WI38 (cell line): ENCODE measurements around the gene MTHFD2.
"Not testable (repeated sequence)": the region's sequence is repeated elsewhere in the genome, so short reads cannot be mapped to it uniquely, and the experiment has no call there.

Experiments used
- H3K4me3 ChIP-seq: 2 replicates; pipeline ENCODE4 v1.5.1; 2011; ENCODE audit warnings: low read depth, mild to moderate bottlenecking, control low read depth, low read length
- TF ChIP-seq, protein P1 (sequence below): IDR thresholded peaks from 2 replicates; pipeline ENCODE4 v1.5.1; 2012; ENCODE audit warnings: low read depth, mild to moderate bottlenecking, control low read depth, low read length

The MTHFD2 gene

DNA sequence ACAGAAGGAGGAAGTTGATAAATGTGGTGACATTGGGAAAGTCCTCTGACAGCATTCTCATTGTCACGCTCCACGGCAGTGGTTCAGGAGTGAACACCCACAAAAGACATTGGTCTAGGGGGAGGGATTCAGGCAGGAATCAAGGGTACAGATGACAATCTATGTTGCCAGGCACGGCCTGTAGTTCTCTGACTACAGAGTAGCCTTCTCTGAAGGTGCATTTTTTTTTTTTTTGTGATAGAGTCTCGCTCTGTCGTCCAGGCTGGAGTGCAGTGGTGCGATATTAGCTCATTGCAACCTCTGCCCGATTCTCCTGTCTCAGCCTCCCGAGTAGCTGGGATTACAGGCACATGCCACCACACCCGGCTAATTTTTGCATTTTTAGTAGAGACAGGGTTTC lies 12.4 kb upstream of the MTHFD2 start:
- TF ChIP-seq, protein P1, sequence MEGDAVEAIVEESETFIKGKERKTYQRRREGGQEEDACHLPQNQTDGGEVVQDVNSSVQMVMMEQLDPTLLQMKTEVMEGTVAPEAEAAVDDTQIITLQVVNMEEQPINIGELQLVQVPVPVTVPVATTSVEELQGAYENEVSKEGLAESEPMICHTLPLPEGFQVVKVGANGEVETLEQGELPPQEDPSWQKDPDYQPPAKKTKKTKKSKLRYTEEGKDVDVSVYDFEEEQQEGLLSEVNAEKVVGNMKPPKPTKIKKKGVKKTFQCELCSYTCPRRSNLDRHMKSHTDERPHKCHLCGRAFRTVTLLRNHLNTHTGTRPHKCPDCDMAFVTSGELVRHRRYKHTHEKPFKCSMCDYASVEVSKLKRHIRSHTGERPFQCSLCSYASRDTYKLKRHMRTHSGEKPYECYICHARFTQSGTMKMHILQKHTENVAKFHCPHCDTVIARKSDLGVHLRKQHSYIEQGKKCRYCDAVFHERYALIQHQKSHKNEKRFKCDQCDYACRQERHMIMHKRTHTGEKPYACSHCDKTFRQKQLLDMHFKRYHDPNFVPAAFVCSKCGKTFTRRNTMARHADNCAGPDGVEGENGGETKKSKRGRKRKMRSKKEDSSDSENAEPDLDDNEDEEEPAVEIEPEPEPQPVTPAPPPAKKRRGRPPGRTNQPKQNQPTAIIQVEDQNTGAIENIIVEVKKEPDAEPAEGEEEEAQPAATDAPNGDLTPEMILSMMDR = no peak
- no peak overlapping the region for H3K4me3 ChIP-seq

DNA sequence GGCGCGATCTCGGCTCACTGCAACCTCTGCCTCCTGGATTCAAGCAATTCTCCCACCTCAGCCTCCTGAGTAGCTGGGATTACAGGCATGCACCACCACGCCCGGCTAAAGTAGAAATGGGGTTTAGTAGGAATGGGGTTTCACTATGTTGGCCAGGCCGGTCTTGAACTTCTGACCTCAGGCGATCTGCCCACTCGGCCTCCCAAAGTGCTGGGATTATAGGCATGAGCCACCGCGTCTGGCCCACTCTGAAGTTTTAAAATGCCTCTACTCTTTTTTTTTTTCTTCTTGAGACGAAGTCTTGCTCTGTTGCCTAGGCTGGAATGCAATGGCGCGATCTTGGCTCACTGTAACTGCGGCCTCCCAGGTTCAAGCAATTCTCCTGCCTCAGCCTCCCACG lies 11.7 kb upstream of the MTHFD2 start:
- H3K4me3 ChIP-seq = not testable (repeated sequence)

DNA sequence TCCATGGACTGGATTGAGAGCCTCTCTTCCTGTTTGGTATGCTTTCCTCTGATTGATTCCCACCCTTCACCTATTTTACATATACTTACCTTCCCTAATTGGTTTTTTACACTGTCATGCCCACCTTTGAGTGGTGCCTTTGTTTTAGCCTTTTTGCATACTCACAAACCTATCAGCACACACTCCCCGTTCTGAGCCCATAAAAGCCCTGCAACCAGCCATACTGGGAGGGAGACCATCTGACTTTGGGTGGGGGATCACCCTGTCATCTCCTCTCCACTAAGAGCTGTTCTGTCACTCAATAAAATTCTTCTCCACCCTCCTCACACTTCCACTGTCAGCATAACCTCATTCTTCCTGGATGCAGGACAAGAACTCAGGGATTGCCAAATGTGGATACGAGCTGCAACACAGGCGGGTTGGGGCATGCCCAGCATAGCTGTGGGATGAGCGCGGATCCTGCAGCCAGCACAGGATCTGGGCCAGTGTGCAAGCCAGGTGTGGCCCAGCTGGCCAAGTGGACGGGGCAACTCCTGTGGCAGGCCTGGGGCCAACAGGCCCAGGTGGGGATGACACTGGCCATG lies 10.3 kb upstream of the MTHFD2 start:
- TF ChIP-seq, protein P1 = no peak
- H3K4me3 ChIP-seq = no peak overlapping the region

DNA sequence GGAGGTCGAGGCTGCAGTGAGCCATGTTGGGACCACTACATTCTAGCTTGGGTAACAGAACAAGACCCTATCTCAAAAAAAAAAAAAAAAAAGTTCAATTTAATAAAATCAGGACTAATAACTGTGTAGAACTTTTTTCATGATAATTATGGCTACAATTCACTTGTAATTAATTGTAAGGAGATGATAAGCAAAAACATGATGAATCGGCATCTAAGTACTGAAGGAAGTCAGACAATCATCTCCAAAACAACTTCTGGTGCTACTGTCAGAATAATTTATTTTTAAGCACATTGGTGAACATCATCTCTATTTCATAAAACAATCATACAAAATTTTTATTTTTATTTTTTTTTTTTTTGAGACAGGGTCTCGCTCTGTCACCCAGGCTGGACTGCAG lies 9.7 kb upstream of the MTHFD2 start:
- TF ChIP-seq, protein P1 = no peak
- H3K4me3 ChIP-seq = no peak overlapping the region

DNA sequence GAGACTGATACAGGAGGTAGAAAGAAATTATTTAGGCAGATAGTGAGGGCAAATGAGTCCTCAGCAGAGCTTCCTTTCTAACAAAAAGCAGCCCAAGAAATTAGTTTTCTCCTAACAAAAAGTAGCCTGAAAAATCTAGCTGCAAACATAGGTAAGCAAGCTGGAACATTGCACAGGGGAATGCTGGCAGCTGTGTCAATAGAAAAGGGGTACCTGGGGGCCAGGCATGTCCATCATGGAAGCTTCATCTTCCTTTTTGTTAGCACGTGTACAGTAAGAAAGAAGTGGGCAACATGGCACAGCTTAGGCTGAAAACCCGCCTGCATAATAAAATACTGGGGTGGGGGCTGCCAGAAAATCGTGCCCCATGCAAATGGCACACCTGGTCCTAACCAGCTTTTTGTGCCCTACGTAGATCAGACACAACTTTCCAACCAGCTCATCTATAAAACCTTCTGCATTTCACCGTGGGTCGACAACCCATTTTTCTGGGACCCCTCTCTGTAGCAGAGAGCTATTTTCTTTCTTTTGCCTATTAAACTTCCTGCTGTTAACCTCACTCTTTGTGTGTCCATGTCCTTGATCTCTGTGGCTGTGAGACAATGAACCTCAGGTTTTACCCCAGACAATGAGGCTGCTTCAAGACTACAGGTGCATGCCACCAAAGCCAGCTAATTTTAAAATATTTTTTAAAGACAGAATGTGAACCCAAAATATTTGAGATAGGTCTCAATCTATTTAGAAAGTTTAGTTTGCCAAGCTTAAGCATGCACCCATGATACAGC lies 6.6 kb upstream of the MTHFD2 start:
- TF ChIP-seq, protein P1 = no peak
- no peak overlapping the region for H3K4me3 ChIP-seq

DNA sequence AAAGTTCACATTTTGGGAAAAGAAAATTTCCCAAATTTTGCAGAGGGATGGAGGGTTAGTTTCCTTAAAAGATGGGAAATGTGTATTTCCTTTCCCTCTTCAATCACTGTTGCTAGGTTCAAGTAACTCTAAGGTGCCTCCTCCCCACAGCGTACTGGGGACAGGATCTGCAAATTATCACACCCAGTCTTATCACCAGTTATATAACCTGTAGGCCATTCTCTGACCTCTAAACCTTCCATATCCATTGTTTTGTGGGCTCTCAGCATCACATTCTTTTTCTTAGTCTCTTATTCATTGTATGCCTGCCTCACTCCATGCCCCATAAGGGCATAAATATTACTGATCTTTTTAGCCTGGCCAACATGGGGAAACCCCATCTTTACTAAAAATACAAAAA lies 3.6 kb upstream of the MTHFD2 start:
- H3K4me3 ChIP-seq = no peak overlapping the region
- TF ChIP-seq, protein P1 = no peak

DNA sequence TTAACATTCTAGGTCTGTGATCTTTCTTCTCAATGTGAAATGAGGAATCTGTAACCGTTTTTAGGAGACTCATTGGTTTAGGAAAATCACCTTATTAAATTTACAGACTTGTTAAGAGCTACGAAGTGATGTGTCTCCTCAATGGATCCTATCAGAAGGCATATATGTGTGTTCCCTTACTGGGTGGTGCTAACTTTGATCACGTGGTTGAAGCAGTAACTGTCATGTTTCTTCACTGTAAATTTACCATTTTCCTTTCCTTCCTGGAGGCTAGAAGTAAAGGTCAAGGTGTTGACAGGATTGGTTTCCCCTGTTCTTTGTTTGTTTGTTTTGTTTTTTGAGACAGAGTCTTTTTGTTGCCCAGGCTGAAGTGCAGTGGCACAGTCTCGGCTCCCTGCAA lies 1.4 kb upstream of the MTHFD2 start:
- TF ChIP-seq, protein P1 = no peak
- no peak overlapping the region for H3K4me3 ChIP-seq
